Nephron (organoid): ENCODE data around the gene KMT2D.

Source experiments
- H3K27ac Mint-ChIP-seq, 3 experiments: 2 replicates each; pipeline ENCODE4 v1.8.0; 2020; ENCODE audit warnings: mixed read lengths in 3 of 3, mild to moderate bottlenecking in 2 of 3, moderate library complexity in 1 of 3
- H3K27me3 Mint-ChIP-seq: 2 replicates; pipeline ENCODE4 v1.8.0; 2021; ENCODE audit warnings: low read depth, mild to moderate bottlenecking, moderate library complexity, mixed read lengths
- H3K36me3 Mint-ChIP-seq: 2 replicates; pipeline ENCODE4 v1.8.0; 2020; ENCODE audit warnings: low read depth, mixed read lengths
- H3K4me1 Mint-ChIP-seq: 2 replicates; pipeline ENCODE4 v1.8.0; 2020; ENCODE audit warnings: mixed read lengths
- H3K4me3 Mint-ChIP-seq, 3 experiments: 2 replicates each; pipeline ENCODE4 v1.8.0; 2020; ENCODE audit warnings: mild to moderate bottlenecking in 3 of 3, mixed read lengths in 3 of 3, moderate library complexity in 2 of 3
- H3K9me3 Mint-ChIP-seq: 2 replicates; pipeline ENCODE4 v1.8.0; 2020; ENCODE audit warnings: mixed read lengths
- CTCF ChIP-seq, 3 experiments: fragments of 200-600 bp; sonication (generic); IDR thresholded peaks; one replicate each; pipeline ENCODE4 v1.5.0; 2021; ENCODE audit warnings: antibody characterized with exemption in 3 of 3; ENCODE audit not compliant: unreplicated experiment in 3 of 3

KMT2D gene

GRCh38 chr12:49038291-49038955, 22.2 kb downstream of the KMT2D start:
- no peaks in the 10 kb centered on the region for H3K9me3 Mint-ChIP-seq
- H3K27ac Mint-ChIP-seq: no peak overlapping the region
- no peak overlapping the region for H3K4me3 Mint-ChIP-seq
- peaks cover 60% of the 10 kb centered on the region for H3K36me3 Mint-ChIP-seq
- peaks cover 4% of the 10 kb centered on the region for H3K4me1 Mint-ChIP-seq
- TF ChIP-seq CTCF (IDR thresholded peaks at IDR 0.05; ENCODE audit: unreplicated experiment in 3 of 3): no peak
- no peaks in the 10 kb centered on the region for H3K27me3 Mint-ChIP-seq

- Mint-ChIP-seq H3K9me3 (no peaks in the 10 kb centered on the region), H3K27me3 (no peaks in the 10 kb centered on the region), H3K27ac (no peak overlapping the region), H3K4me3 (no peak overlapping the region), H3K36me3 (peaks cover 54% of the 10 kb centered on the region), H3K4me1 (peaks cover 4% of the 10 kb centered on the region)
- no peak for TF ChIP-seq CTCF (IDR thresholded peaks at IDR 0.05; ENCODE audit: unreplicated experiment in 3 of 3)
Observed at GRCh38 chr12:49037947-49038237, 22.7 kb downstream of the KMT2D start.

GRCh38 chr12:49037111-49037946, 23.3 kb downstream of the KMT2D start:
- H3K27me3 Mint-ChIP-seq: no peaks in the 10 kb centered on the region
- H3K4me3 Mint-ChIP-seq: no peak overlapping the region
- H3K27ac Mint-ChIP-seq: no peak overlapping the region
- peaks cover 4% of the 10 kb centered on the region for H3K4me1 Mint-ChIP-seq
- H3K36me3 Mint-ChIP-seq: peaks cover 49% of the 10 kb centered on the region
- TF ChIP-seq CTCF (IDR thresholded peaks at IDR 0.05; ENCODE audit: unreplicated experiment in 3 of 3): no peak
- no peaks in the 10 kb centered on the region for H3K9me3 Mint-ChIP-seq

- peaks cover 4% of the 10 kb centered on the region for H3K4me1 Mint-ChIP-seq
- no peaks in the 10 kb centered on the region for H3K9me3 Mint-ChIP-seq
- no peak overlapping the region for H3K4me3 Mint-ChIP-seq
- peaks cover 45% of the 10 kb centered on the region for H3K36me3 Mint-ChIP-seq
- TF ChIP-seq CTCF (IDR thresholded peaks at IDR 0.05; ENCODE audit: unreplicated experiment in 3 of 3): no peak
- no peaks in the 10 kb centered on the region for H3K27me3 Mint-ChIP-seq
- no peak overlapping the region for H3K27ac Mint-ChIP-seq
Observed at GRCh38 chr12:49036029-49036428, 24.6 kb downstream of the KMT2D start.

- no peak overlapping the region for H3K27ac Mint-ChIP-seq
- no peaks in the 10 kb centered on the region for H3K27me3 Mint-ChIP-seq
- no peak overlapping the region for H3K4me3 Mint-ChIP-seq
- no peak for TF ChIP-seq CTCF (IDR thresholded peaks at IDR 0.05; ENCODE audit: unreplicated experiment in 3 of 3)
- no peaks in the 10 kb centered on the region for H3K9me3 Mint-ChIP-seq
- H3K4me1 Mint-ChIP-seq: peaks cover 4% of the 10 kb centered on the region
- peaks cover 52% of the 10 kb centered on the region for H3K36me3 Mint-ChIP-seq
Observed at GRCh38 chr12:49034286-49034622, 26.3 kb downstream of the KMT2D start.
